Keratinocyte (primary cell): ENCODE data around the gene PARP11. TPM values are rescaled to one million over a fixed set of nuclear protein-coding genes. Genes with fewer than 3 reads are reported as not detected.

ENCODE experiments used
- DNase-seq: peaks from one replicate; pipeline ENCODE4 v3.0.0-alpha.2; 2011; ENCODE audit warnings: low read depth, missing footprints, low spot score
- FAIRE-seq: peaks from 2 replicates; lab custom pipeline; 2011; peaks lifted over from hg19 to GRCh38; lab: Jason Lieb, UNC
- H2AFZ ChIP-seq: 2 replicates; pipeline ENCODE4 v1.6.0; 2012; ENCODE audit warnings: low read length, control low read depth, inconsistent platforms; ENCODE audit not compliant: control insufficient read depth
- H3K27ac ChIP-seq: 2 replicates; pipeline ENCODE4 v1.5.1; 2011; ENCODE audit warnings: low read length; ENCODE audit not compliant: control insufficient read depth, insufficient read depth
- H3K27me3 ChIP-seq: 3 replicates; pipeline ENCODE4 v1.6.0; 2011; ENCODE audit warnings: low read length; ENCODE audit not compliant: control insufficient read depth, insufficient read depth; ENCODE audit errors: extremely low read depth
- H3K36me3 ChIP-seq, 2 experiments: 2 replicates in 1 of 2; 3 replicates in 1 of 2; pipeline ENCODE4 v1.5.1; 2011; ENCODE audit warnings: low read length in 2 of 2, mild to moderate bottlenecking in 1 of 2; ENCODE audit not compliant: control insufficient read depth in 2 of 2, insufficient read depth in 2 of 2; ENCODE audit errors: extremely low read depth in 1 of 2
- H3K4me1 ChIP-seq: 3 replicates; pipeline ENCODE4 v1.5.1; 2011; ENCODE audit warnings: low read length; ENCODE audit not compliant: control insufficient read depth, insufficient read depth; ENCODE audit errors: extremely low read depth
- H3K4me2 ChIP-seq: 3 replicates; pipeline ENCODE4 v1.6.0; 2011; ENCODE audit warnings: low read depth, low read length; ENCODE audit not compliant: control insufficient read depth, insufficient read depth; ENCODE audit errors: extremely low read depth
- H3K4me3 ChIP-seq, 3 experiments: fragments of 200-600 bp in 1 of 3; sonication (generic) in 1 of 3; 2 replicates in 2 of 3; 3 replicates in 1 of 3; pipeline ENCODE4 v1.5.1; 2011 to 2016; ENCODE audit warnings: low read length in 3 of 3, mild to moderate bottlenecking in 3 of 3, control low read depth in 2 of 3, inconsistent platforms in 1 of 3, low read depth in 1 of 3, mixed read lengths in 1 of 3, mixed run types in 1 of 3, moderate library complexity in 1 of 3; ENCODE audit not compliant: control insufficient read depth in 2 of 3, insufficient read depth in 2 of 3; ENCODE audit errors: extremely low read depth in 1 of 3
- H3K79me2 ChIP-seq: 2 replicates; pipeline ENCODE4 v1.6.0; 2012; ENCODE audit warnings: low read length; ENCODE audit not compliant: control insufficient read depth, insufficient read depth
- H3K9ac ChIP-seq: 3 replicates; pipeline ENCODE4 v1.6.0; 2011; ENCODE audit warnings: low read length; ENCODE audit not compliant: control insufficient read depth, insufficient read depth; ENCODE audit errors: extremely low read depth
- H3K9me1 ChIP-seq: 3 replicates; pipeline ENCODE4 v1.6.0; 2011; ENCODE audit warnings: low read length; ENCODE audit not compliant: control insufficient read depth, insufficient read depth; ENCODE audit errors: extremely low read depth
- H3K9me3 ChIP-seq: 2 replicates; pipeline ENCODE4 v1.5.1; 2012; ENCODE audit warnings: low read depth, low read length; ENCODE audit not compliant: control insufficient read depth
- H4K20me1 ChIP-seq: 3 replicates; pipeline ENCODE4 v1.6.0; 2011; ENCODE audit warnings: low read length; ENCODE audit not compliant: control insufficient read depth, insufficient read depth; ENCODE audit errors: extremely low read depth
- CTCF ChIP-seq, 3 experiments: IDR thresholded peaks in 1 of 3; conservative IDR thresholded peaks in 1 of 3; optimal IDR thresholded peaks in 1 of 3; 2 replicates in 2 of 3; 3 replicates in 1 of 3; pipeline versions ENCODE3 to v1.5.1; 2011; ENCODE audit warnings: low read length in 3 of 3, mild to moderate bottlenecking in 3 of 3, moderate library complexity in 2 of 3, control low read depth in 1 of 3, inconsistent platforms in 1 of 3; ENCODE audit not compliant: insufficient read depth in 2 of 3; ENCODE audit errors: extremely low read depth in 1 of 3
- EZH2 ChIP-seq: IDR thresholded peaks from one replicate; pipeline ENCODE4 v1.6.1; 2012; ENCODE audit warnings: inconsistent platforms, mild to moderate bottlenecking, low read length, moderate library complexity
- dilution Hi-C: fragments of 300-500 bp; cut with MboI; formaldehyde crosslinking; loops from one replicate; pipeline ENCODE4 v1.7.0; 2020; ENCODE audit warnings: low sequenced_read_pairs; ENCODE audit not compliant: extremely low pct_ligation_motif_present
- polyA plus RNA-seq, 5 experiments: library from polyadenylated mRNA; depleted of rRNA in 3 of 5; stranded (reverse) in 3 of 5; stranded (forward) in 1 of 5; unstranded in 1 of 5; fragments of >200 nt; gene quantifications; 1 replicate in 1 of 5; 2 replicates in 3 of 5; 3 replicates in 1 of 5; pipeline versions ENCODE4 v1.2.1 to v1.2.3, GENCODE V29; 2011 to 2012; ENCODE audit warnings: missing spikeins in 2 of 5, low read depth in 1 of 5, low replicate concordance in 1 of 5

PARP11 gene
- polyA plus RNA-seq, 1 donor (not counting 4 experiments of a cell fraction or from before 2014, with no cell fraction given), result 5.4 TPM

DNA sequence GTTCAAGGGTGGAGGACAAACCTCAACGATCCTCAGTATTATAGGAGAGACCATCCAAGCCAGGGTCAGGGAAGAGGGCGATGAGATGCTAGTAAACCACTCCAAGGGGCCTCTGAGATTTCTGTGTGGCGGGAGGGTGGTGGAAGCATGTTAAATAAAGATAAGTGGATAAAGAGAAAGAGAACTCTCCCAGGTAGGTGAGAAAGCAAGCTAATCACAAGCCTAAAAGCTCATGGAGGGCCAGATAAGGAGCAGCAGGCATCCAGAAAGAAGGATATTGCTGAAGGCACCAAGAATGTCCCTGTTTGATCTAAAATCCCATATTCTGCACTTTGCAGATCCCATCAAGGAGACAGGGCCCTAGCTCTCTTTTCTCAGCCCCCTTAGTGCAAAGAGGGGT lies 48.3 kb upstream of the PARP11 start:
- no peaks in the 10 kb centered on the region for H3K9me3 ChIP-seq
- no peak for FAIRE-seq
- H3K4me2 ChIP-seq, result no peak overlapping the region
- H3K9ac ChIP-seq, result no peak overlapping the region
- no peak for TF ChIP-seq CTCF (optimal IDR thresholded peaks at IDR 0.05 in 1 of 3, IDR thresholded peaks at IDR 0.05 in 1 of 3, conservative IDR thresholded peaks at IDR 0.05 in 1 of 3; ENCODE audit: extremely low read depth in 1 of 3, insufficient read depth in 2 of 3, low read length in 3 of 3)
- TF ChIP-seq EZH2, result no peak
- H3K4me1 ChIP-seq, result no peaks in the 10 kb centered on the region
- no peak for DNase-seq
- H3K9me1 ChIP-seq, result no peaks in the 10 kb centered on the region
- H3K27me3 ChIP-seq, result peaks cover 6% of the 10 kb centered on the region
- no peaks in the 10 kb centered on the region for H3K79me2 ChIP-seq
- H3K36me3 ChIP-seq, result no peaks in the 10 kb centered on the region
- H2AFZ ChIP-seq, result no peak overlapping the region
- no peaks in the 10 kb centered on the region for H4K20me1 ChIP-seq
- dilution Hi-C loops, result no loop called here
- no peak overlapping the region for H3K27ac ChIP-seq
- no peak overlapping the region for H3K4me3 ChIP-seq

DNA sequence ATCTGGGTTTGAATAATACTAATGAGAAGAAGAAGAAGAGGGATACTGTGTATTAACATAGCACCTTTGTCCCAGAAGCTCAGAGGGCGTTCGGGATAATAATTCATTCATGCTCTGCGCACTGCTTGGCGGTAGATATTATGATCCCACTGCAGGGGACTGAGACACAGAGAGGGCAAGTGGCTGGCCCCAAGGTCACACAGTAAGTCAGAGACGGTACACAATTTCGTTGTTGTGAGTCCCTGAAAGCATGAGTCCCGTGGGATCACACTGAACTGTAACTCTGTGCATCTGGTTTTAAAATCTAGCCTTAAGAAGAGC lies 47.9 kb upstream of the PARP11 start:
- peaks cover 6% of the 10 kb centered on the region for H3K27me3 ChIP-seq
- dilution Hi-C loops, result no loop called here
- no peaks in the 10 kb centered on the region for H3K9me1 ChIP-seq

More for the DNA sequence above, 47.9 kb upstream of the PARP11 start:
- Histone ChIP-seq H3K9ac (no peak overlapping the region), H3K79me2 (no peaks in the 10 kb centered on the region), H3K4me2 (no peak overlapping the region), H4K20me1 (no peaks in the 10 kb centered on the region), H3K36me3 (no peaks in the 10 kb centered on the region), H3K9me3 (no peaks in the 10 kb centered on the region), H3K27ac (no peak overlapping the region), H3K4me3 (no peak overlapping the region), H2AFZ (no peak overlapping the region), H3K4me1 (no peaks in the 10 kb centered on the region)
- no peak for FAIRE-seq
- no peak for DNase-seq
- no peak for TF ChIP-seq CTCF (optimal IDR thresholded peaks at IDR 0.05 in 1 of 3, IDR thresholded peaks at IDR 0.05 in 1 of 3, conservative IDR thresholded peaks at IDR 0.05 in 1 of 3; ENCODE audit: extremely low read depth in 1 of 3, insufficient read depth in 2 of 3, low read length in 3 of 3)
- no peak for TF ChIP-seq EZH2
